OCI-LY7 (cell line): ENCODE data around the gene AMIGO2. TPM values are rescaled to one million over a fixed set of nuclear protein-coding genes. Genes with fewer than 3 reads are reported as not detected.
A peak's percentile ranks its signal among the peaks of the same experiment; 100 is the strongest.

Source experiments
- BruUV-seq: library from RNA; stranded (reverse); fragments of 400-500 nt; replicated peaks from 2 replicates; lab custom pipeline; 2021; lab: Mats Ljungman, UMichigan
- CTCF ChIA-PET: fragments of 300-600 bp; sonication (Branson Sonifier 250); formaldehyde crosslinking; loops from one replicate; lab custom pipeline; 2022; ENCODE audit warnings: antibody characterized with exemption; ENCODE audit not compliant: unreplicated experiment; lab: Charles Lee
- POLR2A ChIA-PET: fragments of 300-600 bp; sonication (Branson Sonifier 250); formaldehyde crosslinking; loops from one replicate; lab custom pipeline; 2022; ENCODE audit warnings: antibody characterized with exemption; lab: Charles Lee
- DNase-seq: peaks from one replicate; pipeline ENCODE4 v3.0.0-alpha.2; 2015; ENCODE audit warnings: low spot score
- H2AFZ ChIP-seq: fragments of 200-600 bp; sonication (generic), shearing (Covaris generic); 2 replicates; pipeline ENCODE4 v1.6.1; 2014; ENCODE audit warnings: mild to moderate bottlenecking, antibody characterized with exemption, low read length, moderate library complexity
- H3K27ac ChIP-seq: fragments of 200-600 bp; sonication (generic); 2 replicates; pipeline ENCODE4 v1.5.1; 2014; ENCODE audit warnings: mixed run types, low read depth, mild to moderate bottlenecking, moderate library complexity, low read length, inconsistent platforms; ENCODE audit not compliant: poor library complexity, severe bottlenecking
- H3K36me3 ChIP-seq: fragments of 200-600 bp; sonication (generic); 2 replicates; pipeline ENCODE4 v1.6.1; 2014; ENCODE audit warnings: mild to moderate bottlenecking, antibody characterized with exemption, low read length, moderate library complexity, mixed read lengths; ENCODE audit not compliant: insufficient read depth
- H3K4me1 ChIP-seq: fragments of 200-600 bp; sonication (generic); 2 replicates; pipeline ENCODE4 v1.5.1; 2014; ENCODE audit warnings: mild to moderate bottlenecking, low read length; ENCODE audit not compliant: insufficient read depth, poor library complexity, severe bottlenecking
- H3K4me2 ChIP-seq: fragments of 200-600 bp; sonication (generic); 2 replicates; pipeline ENCODE4 v1.6.1; 2014; ENCODE audit warnings: mild to moderate bottlenecking, low read length
- H3K4me3 ChIP-seq: fragments of 200-600 bp; sonication (generic); 2 replicates; pipeline ENCODE4 v1.5.1; 2014; ENCODE audit warnings: mild to moderate bottlenecking, low read depth, low read length; ENCODE audit not compliant: poor library complexity, severe bottlenecking
- H3K79me2 ChIP-seq: fragments of 200-600 bp; sonication (generic); 2 replicates; pipeline ENCODE4 v1.6.1; 2016; ENCODE audit warnings: low read depth, mild to moderate bottlenecking, low read length, moderate library complexity, mixed read lengths; ENCODE audit not compliant: insufficient read depth
- H3K9me2 ChIP-seq: fragments of 200-600 bp; sonication (generic); 2 replicates; pipeline ENCODE4 v1.6.1; 2016; ENCODE audit warnings: mild to moderate bottlenecking, low read length, mixed read lengths; ENCODE audit not compliant: insufficient read depth
- H3K9me3 ChIP-seq: fragments of 200-600 bp; sonication (generic); 2 replicates; pipeline ENCODE4 v1.6.1; 2014; ENCODE audit warnings: mild to moderate bottlenecking, mixed run types, low read length, mixed read lengths
- H4K20me1 ChIP-seq: fragments of 200-600 bp; sonication (generic); 2 replicates; pipeline ENCODE4 v1.6.1; 2014; ENCODE audit warnings: mild to moderate bottlenecking, antibody characterized with exemption, low read length, moderate library complexity, mixed read lengths; ENCODE audit not compliant: insufficient read depth
- EZH2phosphoT487 ChIP-seq: fragments of 200-600 bp; sonication (generic); IDR thresholded peaks from 2 replicates; pipeline ENCODE4 v1.6.1; 2018; ENCODE audit warnings: low read depth, borderline replicate concordance, mild to moderate bottlenecking, mixed run types, antibody characterized with exemption, low read length, moderate library complexity, mixed read lengths
- intact Hi-C: fragments of 100-400 bp; cut with micrococcal nuclease; formaldehyde crosslinking; loops from one replicate; pipeline ENCODE4 v1.10.0; 2022; ENCODE audit not compliant: unreplicated experiment
- total RNA-seq, 2 experiments: library from RNA; depleted of rRNA in 1 of 2; stranded (reverse); fragments of >200 nt in 1 of 2; shearing (Covaris generic) in 1 of 2; gene quantifications; 2 replicates each; pipeline ENCODE4 v1.2.3, GENCODE V29; 2014 to 2022
- TF ChIP-seq, protein P1 (sequence below): fragments of 200-600 bp; sonication (generic); conservative IDR thresholded peaks from 2 replicates; pipeline ENCODE4 v1.5.1; 2014; ENCODE audit warnings: mild to moderate bottlenecking, antibody characterized with exemption, low read length, moderate library complexity, mixed read lengths

Gene AMIGO2
- total RNA-seq, 2 experiments from 2014 or later: not detected

DNA sequence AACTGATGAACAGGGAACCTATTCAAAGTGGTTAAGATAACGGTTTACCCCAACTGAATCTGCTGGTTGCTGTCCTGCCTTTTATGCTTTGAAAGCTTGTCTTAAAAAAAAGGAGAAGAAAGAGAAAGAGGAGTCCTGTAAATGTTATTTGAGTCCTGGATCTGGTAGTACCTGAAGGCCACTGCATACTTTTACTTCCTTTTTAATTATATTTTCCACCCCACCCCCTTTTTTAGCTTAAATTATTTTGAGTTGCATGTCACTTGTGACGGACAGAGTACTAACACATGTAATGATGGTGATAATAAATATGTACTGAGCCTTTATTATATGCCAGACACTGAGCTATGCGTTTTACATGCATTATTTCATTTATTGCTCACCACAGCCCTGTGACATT, 2.5 kb upstream of the AMIGO2 start:
- no peaks in the 10 kb centered on the region for H3K9me2 ChIP-seq
- TF ChIP-seq, protein P1, sequence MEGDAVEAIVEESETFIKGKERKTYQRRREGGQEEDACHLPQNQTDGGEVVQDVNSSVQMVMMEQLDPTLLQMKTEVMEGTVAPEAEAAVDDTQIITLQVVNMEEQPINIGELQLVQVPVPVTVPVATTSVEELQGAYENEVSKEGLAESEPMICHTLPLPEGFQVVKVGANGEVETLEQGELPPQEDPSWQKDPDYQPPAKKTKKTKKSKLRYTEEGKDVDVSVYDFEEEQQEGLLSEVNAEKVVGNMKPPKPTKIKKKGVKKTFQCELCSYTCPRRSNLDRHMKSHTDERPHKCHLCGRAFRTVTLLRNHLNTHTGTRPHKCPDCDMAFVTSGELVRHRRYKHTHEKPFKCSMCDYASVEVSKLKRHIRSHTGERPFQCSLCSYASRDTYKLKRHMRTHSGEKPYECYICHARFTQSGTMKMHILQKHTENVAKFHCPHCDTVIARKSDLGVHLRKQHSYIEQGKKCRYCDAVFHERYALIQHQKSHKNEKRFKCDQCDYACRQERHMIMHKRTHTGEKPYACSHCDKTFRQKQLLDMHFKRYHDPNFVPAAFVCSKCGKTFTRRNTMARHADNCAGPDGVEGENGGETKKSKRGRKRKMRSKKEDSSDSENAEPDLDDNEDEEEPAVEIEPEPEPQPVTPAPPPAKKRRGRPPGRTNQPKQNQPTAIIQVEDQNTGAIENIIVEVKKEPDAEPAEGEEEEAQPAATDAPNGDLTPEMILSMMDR: no peak
- no peak for TF ChIP-seq EZH2phosphoT487
- ChIA-PET CTCF (no interaction called here), POLR2A (interaction anchor here (0.6 to 0.7 kb wide), 2 partner anchors 125 to 571 kb away, joined by 3 read pairs; no protein-coding TSS in a partner anchor)
- H3K9me3 ChIP-seq: no peaks in the 10 kb centered on the region
- no peaks in the 10 kb centered on the region for H3K79me2 ChIP-seq
- H3K4me3 ChIP-seq: no peak overlapping the region
- H3K36me3 ChIP-seq: no peaks in the 10 kb centered on the region
- DNase-seq: no peak
- H2AFZ ChIP-seq: no peak overlapping the region
- intact Hi-C loops: loop anchor here (5.0 kb wide), 1 partner anchor 110 kb away; no protein-coding TSS in a partner anchor
- H4K20me1 ChIP-seq: no peaks in the 10 kb centered on the region
- no TSS peak for BruUV-seq
- H3K4me2 ChIP-seq: no peak overlapping the region
- no peak overlapping the region for H3K27ac ChIP-seq
- H3K4me1 ChIP-seq: no peaks in the 10 kb centered on the region

DNA sequence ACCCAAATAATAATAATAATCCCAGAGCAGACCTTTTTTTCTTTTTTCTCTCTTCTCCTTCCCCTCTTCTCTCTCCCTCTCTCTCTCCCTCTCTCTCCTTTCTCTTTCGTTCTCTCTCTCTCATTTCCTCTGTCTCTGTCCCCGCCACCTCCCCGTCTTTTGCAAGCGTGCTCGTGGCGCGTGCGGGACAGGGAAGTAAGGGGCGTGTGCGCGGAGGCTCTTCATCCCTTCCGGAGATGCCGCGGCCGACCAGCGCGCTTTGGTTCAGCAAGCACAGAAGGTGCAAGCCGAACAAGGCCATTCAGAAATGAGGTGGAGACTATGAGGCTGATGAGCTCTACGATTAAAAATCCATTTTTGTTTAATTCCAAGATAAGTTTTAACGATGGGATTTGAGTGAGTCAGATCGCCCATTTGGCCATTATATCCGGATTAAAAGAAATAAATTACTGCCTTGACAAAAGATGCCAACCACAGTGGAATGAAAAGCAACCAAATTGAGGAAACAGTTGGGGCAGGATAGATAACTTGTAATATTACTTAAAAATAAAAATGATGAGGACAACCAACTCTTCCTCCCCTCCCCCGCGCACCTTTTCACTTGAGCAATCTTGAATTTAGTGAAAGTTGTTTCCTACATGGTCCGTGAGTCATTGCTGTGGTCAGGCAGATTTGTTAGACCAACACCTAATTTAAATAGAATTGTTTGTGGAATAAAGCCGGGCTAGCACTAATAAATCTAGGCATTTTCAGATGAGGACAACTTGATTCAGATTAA, 1.2 kb upstream of the AMIGO2 start:
- H3K36me3 ChIP-seq: no peaks in the 10 kb centered on the region
- H3K27ac ChIP-seq: no peak overlapping the region
- H3K9me2 ChIP-seq: no peaks in the 10 kb centered on the region
- H2AFZ ChIP-seq: no peak overlapping the region
- no TSS peak for BruUV-seq
- H4K20me1 ChIP-seq: no peaks in the 10 kb centered on the region
- no peak overlapping the region for H3K4me3 ChIP-seq
- intact Hi-C loops: loop anchor here (5.0 kb wide), 1 partner anchor 111 kb away; no protein-coding TSS in a partner anchor
- no peaks in the 10 kb centered on the region for H3K9me3 ChIP-seq
- POLR2A ChIA-PET: no interaction called here
- CTCF ChIA-PET: no interaction called here
- no peak for DNase-seq
- H3K79me2 ChIP-seq: no peaks in the 10 kb centered on the region
- H3K4me2 ChIP-seq: peak overlapping the region; percentile 64; the same call in 1 of the 2 replicates
- no peaks in the 10 kb centered on the region for H3K4me1 ChIP-seq
- TF ChIP-seq, protein P1: no peak
- no peak for TF ChIP-seq EZH2phosphoT487
